GM12873 (cell line): ENCODE data around the gene ALDH8A1.

Source experiments
- TF ChIP-seq, protein P1 (sequence below): IDR thresholded peaks from 2 replicates; pipeline ENCODE4 v1.5.1; 2012; ENCODE audit warnings: low read depth, mild to moderate bottlenecking, moderate library complexity, low read length, control low read depth; ENCODE audit not compliant: insufficient read depth; ENCODE audit errors: missing control alignments

The ALDH8A1 gene

GRCh38 chr6:134964451-134965203, 14.7 kb upstream of the ALDH8A1 start:
- TF ChIP-seq, protein P1, sequence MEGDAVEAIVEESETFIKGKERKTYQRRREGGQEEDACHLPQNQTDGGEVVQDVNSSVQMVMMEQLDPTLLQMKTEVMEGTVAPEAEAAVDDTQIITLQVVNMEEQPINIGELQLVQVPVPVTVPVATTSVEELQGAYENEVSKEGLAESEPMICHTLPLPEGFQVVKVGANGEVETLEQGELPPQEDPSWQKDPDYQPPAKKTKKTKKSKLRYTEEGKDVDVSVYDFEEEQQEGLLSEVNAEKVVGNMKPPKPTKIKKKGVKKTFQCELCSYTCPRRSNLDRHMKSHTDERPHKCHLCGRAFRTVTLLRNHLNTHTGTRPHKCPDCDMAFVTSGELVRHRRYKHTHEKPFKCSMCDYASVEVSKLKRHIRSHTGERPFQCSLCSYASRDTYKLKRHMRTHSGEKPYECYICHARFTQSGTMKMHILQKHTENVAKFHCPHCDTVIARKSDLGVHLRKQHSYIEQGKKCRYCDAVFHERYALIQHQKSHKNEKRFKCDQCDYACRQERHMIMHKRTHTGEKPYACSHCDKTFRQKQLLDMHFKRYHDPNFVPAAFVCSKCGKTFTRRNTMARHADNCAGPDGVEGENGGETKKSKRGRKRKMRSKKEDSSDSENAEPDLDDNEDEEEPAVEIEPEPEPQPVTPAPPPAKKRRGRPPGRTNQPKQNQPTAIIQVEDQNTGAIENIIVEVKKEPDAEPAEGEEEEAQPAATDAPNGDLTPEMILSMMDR = no peak

DNA sequence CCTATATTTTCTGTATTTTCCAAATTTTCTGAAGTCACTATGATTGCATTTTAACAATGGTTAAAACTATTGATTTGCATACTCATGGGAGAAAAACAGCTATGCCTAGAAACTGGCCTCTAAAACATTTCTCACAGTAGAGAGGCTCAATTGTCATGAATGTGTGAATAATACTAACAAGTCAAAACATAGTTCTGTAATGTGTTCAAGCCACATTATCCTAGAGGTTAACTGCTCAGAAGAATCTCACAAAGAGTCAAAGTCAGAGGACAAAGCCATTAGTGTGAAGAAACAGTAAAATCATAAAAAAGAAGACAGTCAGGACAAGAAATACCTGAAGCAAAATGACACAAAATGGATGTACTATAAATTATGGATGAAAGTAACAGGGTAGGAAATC, 12.5 kb upstream of the ALDH8A1 start:
- TF ChIP-seq, protein P1 = no peak

- TF ChIP-seq, protein P1 = no peak
Observed at GRCh38 chr6:134961366-134961765, 11.5 kb upstream of the ALDH8A1 start.

- TF ChIP-seq, protein P1 = no peak
Observed at GRCh38 chr6:134959603-134960002, 9.7 kb upstream of the ALDH8A1 start.

GRCh38 chr6:134956676-134957075, 6.8 kb upstream of the ALDH8A1 start:
- TF ChIP-seq, protein P1 = no peak

DNA sequence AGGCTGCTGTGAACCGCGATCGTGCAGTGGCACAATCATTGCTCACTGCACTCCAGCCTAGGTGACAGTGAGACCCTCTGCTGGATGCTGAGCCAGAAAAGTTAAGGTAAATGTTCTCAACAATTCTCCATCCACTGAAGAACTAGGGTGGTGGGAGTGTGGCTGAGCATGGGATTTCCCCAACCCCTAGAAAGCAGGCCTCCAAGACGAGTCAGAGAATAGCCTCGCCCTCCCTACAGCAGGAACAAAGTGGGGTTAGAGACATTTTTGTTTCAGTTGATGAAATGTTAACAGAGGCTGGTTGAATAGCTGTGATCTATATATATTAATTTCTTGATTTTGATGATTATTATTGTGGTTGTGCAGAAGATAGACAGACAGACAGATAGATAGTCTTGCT, 6.1 kb upstream of the ALDH8A1 start:
- TF ChIP-seq, protein P1 = no peak

- TF ChIP-seq, protein P1 = no peak
Observed at GRCh38 chr6:134954272-134955000, 4.5 kb upstream of the ALDH8A1 start.
